Measurements from ENCODE around the gene ZNF608. TPM values are rescaled to one million over a fixed set of nuclear protein-coding genes. Genes with fewer than 3 reads are reported as not detected.

The ZNF608 gene
- total RNA-seq, 4 donors from 2014 or later: 26.6 to 33.4 (median 29.5) TPM

DNA sequence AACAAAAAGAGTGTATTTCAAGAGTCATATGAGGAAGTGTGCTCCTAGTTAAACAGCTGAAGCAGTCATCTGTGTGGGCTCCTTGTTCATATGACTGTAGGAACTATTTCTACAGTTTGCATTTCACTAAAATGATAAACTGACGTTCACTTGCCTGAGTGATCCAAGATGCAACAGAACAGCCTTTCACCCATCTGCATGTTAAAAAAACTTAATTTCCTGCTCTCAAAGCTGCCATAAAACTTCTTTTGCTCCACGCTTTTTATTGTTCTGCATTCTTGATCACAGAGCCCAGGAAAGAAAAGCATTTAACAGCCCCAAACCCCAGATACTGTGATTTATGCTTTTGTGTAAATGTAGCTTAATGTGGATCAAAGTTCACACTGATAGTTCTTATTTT, 43.9 kb downstream of the ZNF608 start:
- no peaks in the 10 kb centered on the region for H3K36me3 ChIP-seq
- no peaks in the 10 kb centered on the region for H3K9me3 ChIP-seq
- H3K27ac ChIP-seq (replicated peaks in 1 of 4): no peak overlapping the region
- intact Hi-C loops (cut with DNase I): no loop called here
- no peak overlapping the region for H3K4me3 ChIP-seq
- no peaks in the 10 kb centered on the region for H3K27me3 ChIP-seq
- 36% methylated on average over 2 of the region's 2 CpGs for WGBS
- H3K4me1 ChIP-seq: peaks cover 63 to 96% (median 79%) of the 10 kb centered on the region in 4 donors
- DNase-seq (ENCODE audit: extremely low spot score): no peak
- TF ChIP-seq, protein P1, sequence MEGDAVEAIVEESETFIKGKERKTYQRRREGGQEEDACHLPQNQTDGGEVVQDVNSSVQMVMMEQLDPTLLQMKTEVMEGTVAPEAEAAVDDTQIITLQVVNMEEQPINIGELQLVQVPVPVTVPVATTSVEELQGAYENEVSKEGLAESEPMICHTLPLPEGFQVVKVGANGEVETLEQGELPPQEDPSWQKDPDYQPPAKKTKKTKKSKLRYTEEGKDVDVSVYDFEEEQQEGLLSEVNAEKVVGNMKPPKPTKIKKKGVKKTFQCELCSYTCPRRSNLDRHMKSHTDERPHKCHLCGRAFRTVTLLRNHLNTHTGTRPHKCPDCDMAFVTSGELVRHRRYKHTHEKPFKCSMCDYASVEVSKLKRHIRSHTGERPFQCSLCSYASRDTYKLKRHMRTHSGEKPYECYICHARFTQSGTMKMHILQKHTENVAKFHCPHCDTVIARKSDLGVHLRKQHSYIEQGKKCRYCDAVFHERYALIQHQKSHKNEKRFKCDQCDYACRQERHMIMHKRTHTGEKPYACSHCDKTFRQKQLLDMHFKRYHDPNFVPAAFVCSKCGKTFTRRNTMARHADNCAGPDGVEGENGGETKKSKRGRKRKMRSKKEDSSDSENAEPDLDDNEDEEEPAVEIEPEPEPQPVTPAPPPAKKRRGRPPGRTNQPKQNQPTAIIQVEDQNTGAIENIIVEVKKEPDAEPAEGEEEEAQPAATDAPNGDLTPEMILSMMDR (IDR thresholded peaks at IDR 0.05): no peak
- TF ChIP-seq EP300 (IDR thresholded peaks at IDR 0.05) (no peak), POLR2AphosphoS5 (IDR thresholded peaks at IDR 0.05) (no peak)

DNA sequence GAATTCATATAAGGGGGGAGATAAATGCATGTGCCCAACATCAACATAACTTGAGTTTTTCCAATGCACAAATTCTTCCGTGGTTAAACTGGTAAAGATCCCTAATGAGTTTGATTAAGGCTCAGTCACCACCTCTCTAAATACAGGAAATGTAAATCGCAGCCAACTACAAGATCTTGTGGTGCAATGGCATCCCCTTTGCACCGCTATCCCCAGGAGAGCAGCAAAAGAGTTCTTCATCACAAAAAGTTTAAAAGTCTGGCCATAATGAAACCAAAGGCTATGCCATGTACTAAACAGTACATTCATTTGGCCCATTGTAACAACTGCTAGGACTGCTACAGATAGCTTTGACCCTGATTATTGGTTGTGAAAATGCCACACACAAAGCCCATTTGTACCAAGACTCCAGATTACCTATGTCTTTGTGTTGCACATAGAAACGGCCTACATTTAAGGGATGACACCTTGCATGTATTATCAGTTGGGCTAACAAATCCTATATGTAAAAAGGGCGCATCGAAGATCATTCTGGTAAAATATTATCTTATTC, 44.5 kb downstream of the ZNF608 start:
- Histone ChIP-seq H3K9me3 (no peaks in the 10 kb centered on the region), H3K27ac (replicated peaks in 1 of 4) (peak overlapping the region in 1 of 4 donors; percentile 8)
- TF ChIP-seq, protein P1 (IDR thresholded peaks at IDR 0.05): no peak
- TF ChIP-seq POLR2AphosphoS5 (IDR thresholded peaks at IDR 0.05): no peak
- TF ChIP-seq POLR2A (IDR thresholded peaks at IDR 0.05; ENCODE audit: low read depth): no peak
- no peak for TF ChIP-seq EP300 (IDR thresholded peaks at IDR 0.05)

DNA sequence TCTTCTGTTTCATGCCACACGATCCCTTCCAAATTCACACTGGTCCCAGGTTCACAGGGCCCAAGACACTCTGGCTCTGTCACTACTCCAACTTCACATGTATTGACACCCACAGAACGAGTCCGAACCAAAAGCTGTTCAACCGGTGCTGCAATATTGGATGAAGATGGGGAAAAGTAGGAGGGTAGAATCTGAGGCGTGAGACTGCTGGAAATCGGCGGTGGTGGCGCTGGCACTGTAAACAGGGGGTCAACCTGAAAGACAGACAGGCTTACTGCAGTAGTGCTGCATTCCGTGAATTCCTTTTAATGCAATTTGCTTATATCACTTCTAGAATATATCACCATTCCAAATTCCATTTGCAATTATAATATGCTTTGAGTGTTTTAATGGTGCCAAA, 45.4 kb downstream of the ZNF608 start:
- intact Hi-C loops (cut with DNase I): no loop called here
- TF ChIP-seq POLR2A (IDR thresholded peaks at IDR 0.05; ENCODE audit: low read depth) (no peak), EP300 (IDR thresholded peaks at IDR 0.05) (no peak), POLR2AphosphoS5 (IDR thresholded peaks at IDR 0.05) (no peak)
- TF ChIP-seq, protein P1 (IDR thresholded peaks at IDR 0.05): no peak
- Histone ChIP-seq H3K4me1 (peaks cover 56 to 96% (median 79%) of the 10 kb centered on the region in 4 donors), H3K27ac (replicated peaks in 1 of 4) (peak overlapping the region in 1 of 4 donors; percentile 80), H3K9me3 (no peaks in the 10 kb centered on the region), H3K4me3 (no peak overlapping the region), H3K36me3 (no peaks in the 10 kb centered on the region), H3K27me3 (no peaks in the 10 kb centered on the region)
- WGBS: 88% methylated on average over 9 of the region's 9 CpGs
- DNase-seq (ENCODE audit: extremely low spot score): no peak

More for the DNA sequence above, 44.5 kb downstream of the ZNF608 start:
- peaks cover 63 to 96% (median 79%) of the 10 kb centered on the region in 4 donors for H3K4me1 ChIP-seq
- 84% methylated on average over 6 of the region's 6 CpGs for WGBS
- DNase-seq (ENCODE audit: extremely low spot score): no peak
- H3K4me3 ChIP-seq: no peak overlapping the region
- no peaks in the 10 kb centered on the region for H3K36me3 ChIP-seq
- intact Hi-C loops (cut with DNase I): no loop called here
- no peaks in the 10 kb centered on the region for H3K27me3 ChIP-seq

DNA sequence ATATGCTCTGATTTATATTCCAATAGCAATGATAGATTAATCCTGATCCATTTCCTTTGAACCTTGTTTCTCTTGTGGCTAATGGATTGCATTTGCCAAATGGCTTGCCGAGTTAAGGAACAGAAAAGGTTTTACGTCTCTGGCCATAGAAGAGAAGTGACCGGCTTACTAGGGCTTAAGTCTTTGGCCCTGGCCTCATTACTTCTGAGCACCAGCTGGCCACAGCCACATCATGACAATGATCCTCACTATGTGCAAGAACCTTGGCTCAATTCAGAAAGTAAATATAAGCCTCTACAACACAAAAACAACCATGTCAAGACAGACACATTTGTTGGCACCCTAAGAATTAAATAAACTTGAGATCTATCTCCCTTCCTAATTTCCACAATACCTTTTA, 46.1 kb downstream of the ZNF608 start:
- H3K4me3 ChIP-seq: no peak overlapping the region
- H3K4me1 ChIP-seq: peaks cover 49 to 92% (median 78%) of the 10 kb centered on the region in 4 donors
- TF ChIP-seq POLR2AphosphoS5 (IDR thresholded peaks at IDR 0.05) (no peak), EP300 (IDR thresholded peaks at IDR 0.05) (no peak)
- TF ChIP-seq, protein P1 (IDR thresholded peaks at IDR 0.05): no peak
- no peaks in the 10 kb centered on the region for H3K36me3 ChIP-seq
- intact Hi-C loops (cut with DNase I): no loop called here
- peak overlapping the region; percentile 76 to 82 (median 80) for H3K27ac ChIP-seq (replicated peaks in 1 of 4)
- H3K27me3 ChIP-seq: no peaks in the 10 kb centered on the region
- H3K9me3 ChIP-seq: no peaks in the 10 kb centered on the region
- 97% methylated on average over 3 of the region's 3 CpGs for WGBS
- no peak for DNase-seq (ENCODE audit: extremely low spot score)

DNA sequence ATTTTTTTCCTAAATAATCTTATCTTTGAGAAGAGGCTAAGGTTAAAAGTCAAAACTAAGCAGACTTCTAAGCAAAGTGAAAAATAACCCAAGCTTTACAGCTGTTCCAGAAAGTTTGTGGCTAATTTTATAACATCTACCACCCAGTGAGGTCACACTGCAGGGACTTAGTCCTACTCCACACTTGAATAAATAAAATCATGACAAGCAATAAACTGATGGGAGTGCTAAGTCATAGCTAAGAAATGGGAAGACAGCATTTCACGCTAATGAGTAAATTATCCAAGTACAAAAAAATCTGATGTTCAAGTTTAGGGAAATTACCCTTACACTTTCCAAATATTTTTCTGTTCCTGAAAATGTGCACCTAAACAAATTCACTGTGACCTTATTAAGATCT, 47.7 kb downstream of the ZNF608 start:
- intact Hi-C loops (cut with DNase I): no loop called here
- H3K4me1 ChIP-seq: peaks cover 39 to 91% (median 65%) of the 10 kb centered on the region in 4 donors
- peak overlapping the region; percentile 76 to 82 (median 80) for H3K27ac ChIP-seq (replicated peaks in 1 of 4)
- no peaks in the 10 kb centered on the region for H3K36me3 ChIP-seq
- no peak for DNase-seq (ENCODE audit: extremely low spot score)
- H3K9me3 ChIP-seq: no peaks in the 10 kb centered on the region
- TF ChIP-seq EP300 (IDR thresholded peaks at IDR 0.05) (no peak), POLR2A (IDR thresholded peaks at IDR 0.05; ENCODE audit: low read depth) (no peak), POLR2AphosphoS5 (IDR thresholded peaks at IDR 0.05) (no peak)
- TF ChIP-seq, protein P1 (IDR thresholded peaks at IDR 0.05): no peak
- H3K27me3 ChIP-seq: no peaks in the 10 kb centered on the region
- peak overlapping the region in 3 of 4 donors; percentile 4 to 24 (median 17) for H3K4me3 ChIP-seq
- 52% methylated on average over 1 of the region's 1 CpG for WGBS
